ENCODE measurements around the gene HIPK2. TPM values are rescaled to one million over a fixed set of nuclear protein-coding genes. Genes with fewer than 3 reads are reported as not detected.

HIPK2 gene
- polyA plus RNA-seq, 3 donors, result 1.6 to 12.1 (median 3.0) TPM

DNA sequence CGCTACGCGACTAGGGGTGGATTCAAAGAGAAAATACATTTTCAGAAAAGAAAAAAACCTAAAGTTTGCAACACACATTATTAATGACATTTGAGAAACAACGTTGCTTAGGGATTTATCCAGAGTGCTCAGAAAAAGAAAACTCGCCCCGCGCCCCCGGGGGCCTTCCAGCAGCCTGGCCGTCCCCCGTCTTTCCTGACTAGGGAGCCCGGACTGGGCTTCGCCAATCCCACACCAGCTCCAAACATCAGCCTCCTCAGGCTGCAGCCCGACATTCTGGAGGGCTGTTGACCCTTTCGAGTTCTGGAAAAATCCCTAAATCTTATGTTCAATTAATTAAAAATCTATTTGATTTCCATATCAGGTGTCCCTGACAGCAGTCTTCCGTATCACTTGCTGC, 205.7 kb downstream of the HIPK2 start:
- 96% methylated on average over 9 of the region's 15 CpGs for WGBS (ENCODE audit: insufficient coverage)
- no peaks in the 10 kb centered on the region for H3K9me3 Mint-ChIP-seq
- no peak for DNase-seq

DNA sequence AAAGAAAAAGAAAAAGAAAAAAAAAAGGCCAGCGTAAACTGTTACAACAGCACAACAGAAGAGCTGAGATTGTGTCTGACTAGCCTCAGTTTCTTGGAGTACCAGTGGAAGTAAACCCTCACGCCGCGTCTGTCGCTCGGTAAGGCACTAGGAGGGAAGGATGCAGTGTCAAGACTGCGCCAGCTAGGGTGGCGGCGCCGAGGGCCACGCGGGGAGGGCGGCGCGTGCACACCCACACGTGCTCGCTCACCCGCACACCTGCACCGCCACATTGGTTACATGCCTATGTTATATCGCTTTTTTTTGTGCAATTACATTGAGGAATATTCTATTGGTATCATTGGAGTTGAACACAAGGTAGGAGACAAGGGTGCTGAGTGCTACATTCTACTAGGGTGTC, 206.1 kb downstream of the HIPK2 start:
- peaks cover 5% of the 10 kb centered on the region for H4K20me1 ChIP-seq (ENCODE audit: insufficient read depth, low read length)
- H3K4me3 ChIP-seq (replicated peaks in 1 of 3; ENCODE audit: low read depth in 2 of 3, low read length in 3 of 3), result no peak overlapping the region
- no peaks in the 10 kb centered on the region for H3K9me3 Mint-ChIP-seq
- H3K4me3 Mint-ChIP-seq, result no peak overlapping the region
- H3K4me1 Mint-ChIP-seq, result peaks cover 4% of the 10 kb centered on the region
- intact Hi-C loops (cut with micrococcal nuclease), result no loop called here
- no peak overlapping the region for H3K9ac ChIP-seq (ENCODE audit: insufficient read depth, low read length, poor library complexity, severe bottlenecking)
- peaks cover 75 to 95% of the 10 kb centered on the region in 2 donors for H3K36me3 ChIP-seq (replicated peaks in 1 of 2; ENCODE audit: control insufficient read depth in 1 of 2, insufficient read depth in 2 of 2, low read length in 2 of 2)
- no peaks in the 10 kb centered on the region for H3K4me1 ChIP-seq (ENCODE audit: control insufficient read depth in 1 of 2, insufficient read depth in 2 of 2, low read length in 2 of 2)
- TF ChIP-seq, protein P1, sequence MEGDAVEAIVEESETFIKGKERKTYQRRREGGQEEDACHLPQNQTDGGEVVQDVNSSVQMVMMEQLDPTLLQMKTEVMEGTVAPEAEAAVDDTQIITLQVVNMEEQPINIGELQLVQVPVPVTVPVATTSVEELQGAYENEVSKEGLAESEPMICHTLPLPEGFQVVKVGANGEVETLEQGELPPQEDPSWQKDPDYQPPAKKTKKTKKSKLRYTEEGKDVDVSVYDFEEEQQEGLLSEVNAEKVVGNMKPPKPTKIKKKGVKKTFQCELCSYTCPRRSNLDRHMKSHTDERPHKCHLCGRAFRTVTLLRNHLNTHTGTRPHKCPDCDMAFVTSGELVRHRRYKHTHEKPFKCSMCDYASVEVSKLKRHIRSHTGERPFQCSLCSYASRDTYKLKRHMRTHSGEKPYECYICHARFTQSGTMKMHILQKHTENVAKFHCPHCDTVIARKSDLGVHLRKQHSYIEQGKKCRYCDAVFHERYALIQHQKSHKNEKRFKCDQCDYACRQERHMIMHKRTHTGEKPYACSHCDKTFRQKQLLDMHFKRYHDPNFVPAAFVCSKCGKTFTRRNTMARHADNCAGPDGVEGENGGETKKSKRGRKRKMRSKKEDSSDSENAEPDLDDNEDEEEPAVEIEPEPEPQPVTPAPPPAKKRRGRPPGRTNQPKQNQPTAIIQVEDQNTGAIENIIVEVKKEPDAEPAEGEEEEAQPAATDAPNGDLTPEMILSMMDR (IDR thresholded peaks at IDR 0.05), result no peak
- H3K36me3 Mint-ChIP-seq, result peaks cover 83 to 94% of the 10 kb centered on the region in 2 donors
- no peak overlapping the region for H2AFZ ChIP-seq (ENCODE audit: insufficient read depth, low read depth, low read length, poor library complexity, severe bottlenecking)
- no peaks in the 10 kb centered on the region for H3K79me2 ChIP-seq (ENCODE audit: insufficient read depth, low read length)
- 100% methylated on average over 9 of the region's 20 CpGs for WGBS (ENCODE audit: insufficient coverage)
- no peak overlapping the region for H3K4me2 ChIP-seq (replicated peaks; ENCODE audit: extremely low read depth, low read length, poor library complexity, severe bottlenecking)
- H3K27ac ChIP-seq (ENCODE audit: low read depth in 1 of 2, low read length in 2 of 2), result no peak overlapping the region
- H3K27me3 Mint-ChIP-seq (ENCODE audit: low read depth in 3 of 3), result no peaks in the 10 kb centered on the region
- no peaks in the 10 kb centered on the region for H3K9me3 ChIP-seq (replicated peaks in 1 of 2; ENCODE audit: control insufficient read depth in 1 of 2, insufficient read depth in 1 of 2, low read length in 2 of 2)
- no peak for DNase-seq
- H3K27me3 ChIP-seq (ENCODE audit: control insufficient read depth in 2 of 2, insufficient read depth in 2 of 2, low read length in 2 of 2), result no peaks in the 10 kb centered on the region
- no peak overlapping the region for H3K27ac Mint-ChIP-seq

More for the DNA sequence above, 205.7 kb downstream of the HIPK2 start:
- Histone ChIP-seq H3K9me3 (replicated peaks in 1 of 2; ENCODE audit: control insufficient read depth in 1 of 2, insufficient read depth in 1 of 2, low read length in 2 of 2) (no peaks in the 10 kb centered on the region), H4K20me1 (ENCODE audit: insufficient read depth, low read length) (peaks cover 5% of the 10 kb centered on the region), H3K27me3 (ENCODE audit: control insufficient read depth in 2 of 2, insufficient read depth in 2 of 2, low read length in 2 of 2) (no peaks in the 10 kb centered on the region), H3K4me2 (replicated peaks; ENCODE audit: extremely low read depth, low read length, poor library complexity, severe bottlenecking) (no peak overlapping the region), H3K9ac (ENCODE audit: insufficient read depth, low read length, poor library complexity, severe bottlenecking) (no peak overlapping the region), H3K4me3 (replicated peaks in 1 of 3; ENCODE audit: low read depth in 2 of 3, low read length in 3 of 3) (no peak overlapping the region), H3K4me1 (ENCODE audit: control insufficient read depth in 1 of 2, insufficient read depth in 2 of 2, low read length in 2 of 2) (no peaks in the 10 kb centered on the region), H3K79me2 (ENCODE audit: insufficient read depth, low read length) (no peaks in the 10 kb centered on the region), H3K27ac (ENCODE audit: low read depth in 1 of 2, low read length in 2 of 2) (no peak overlapping the region), H2AFZ (ENCODE audit: insufficient read depth, low read depth, low read length, poor library complexity, severe bottlenecking) (no peak overlapping the region), H3K36me3 (replicated peaks in 1 of 2; ENCODE audit: control insufficient read depth in 1 of 2, insufficient read depth in 2 of 2, low read length in 2 of 2) (peaks cover 78 to 95% of the 10 kb centered on the region in 2 donors)
- Mint-ChIP-seq H3K4me1 (peaks cover 4% of the 10 kb centered on the region), H3K4me3 (no peak overlapping the region), H3K27ac (no peak overlapping the region), H3K27me3 (ENCODE audit: low read depth in 3 of 3) (no peaks in the 10 kb centered on the region), H3K36me3 (peaks cover 84 to 93% of the 10 kb centered on the region in 2 donors)
- intact Hi-C loops (cut with micrococcal nuclease), result no loop called here
- TF ChIP-seq, protein P1 (IDR thresholded peaks at IDR 0.05), result no peak

All from CD14-positive monocyte (primary cell).